Raji (cell line): ENCODE measurements around the gene ZBTB18.

Experiments
- POLR2A ChIP-seq: IDR thresholded peaks from 2 replicates; pipeline ENCODE4 v1.6.1; 2011; ENCODE audit warnings: low read depth, low read length, control low read depth; ENCODE audit not compliant: insufficient read depth

Gene ZBTB18

DNA sequence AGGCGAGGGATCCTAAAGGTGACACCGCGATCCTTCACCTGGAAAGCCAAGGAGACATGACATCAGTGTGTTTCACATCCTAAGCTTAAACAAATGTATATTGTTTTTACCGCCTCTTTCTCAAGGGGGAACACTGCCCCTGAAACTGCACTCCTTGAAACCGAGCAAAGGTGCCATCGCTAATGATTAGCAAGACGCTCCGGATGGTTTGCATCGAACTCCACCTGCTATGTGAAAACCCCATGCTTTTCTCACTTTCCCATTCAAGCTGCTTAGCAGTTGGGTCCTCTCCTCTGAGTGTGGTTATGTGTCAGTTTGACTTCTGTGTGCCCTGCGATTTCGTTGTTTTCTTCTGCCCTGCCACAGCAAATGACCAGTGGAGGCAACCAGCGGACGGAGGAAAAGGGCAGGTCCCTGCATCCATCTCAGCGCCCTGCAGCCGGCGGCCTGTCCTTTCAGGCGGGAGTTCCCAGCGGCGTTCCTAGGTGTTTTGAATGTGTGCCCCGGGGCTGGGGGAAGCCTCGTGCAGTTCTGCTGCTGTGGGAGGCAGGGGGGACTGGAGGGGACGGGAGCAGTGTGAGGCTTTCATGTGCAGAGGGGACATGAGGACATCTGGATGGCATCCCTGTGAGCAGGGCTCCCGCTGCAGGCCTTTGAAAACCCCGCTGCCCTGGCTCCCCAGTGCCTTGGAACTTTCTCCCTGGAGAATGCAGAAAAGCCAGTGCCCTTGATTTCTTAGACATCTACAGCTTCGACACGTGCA, 16.1 kb downstream of the ZBTB18 start:
- TF ChIP-seq POLR2A, result no peak

DNA sequence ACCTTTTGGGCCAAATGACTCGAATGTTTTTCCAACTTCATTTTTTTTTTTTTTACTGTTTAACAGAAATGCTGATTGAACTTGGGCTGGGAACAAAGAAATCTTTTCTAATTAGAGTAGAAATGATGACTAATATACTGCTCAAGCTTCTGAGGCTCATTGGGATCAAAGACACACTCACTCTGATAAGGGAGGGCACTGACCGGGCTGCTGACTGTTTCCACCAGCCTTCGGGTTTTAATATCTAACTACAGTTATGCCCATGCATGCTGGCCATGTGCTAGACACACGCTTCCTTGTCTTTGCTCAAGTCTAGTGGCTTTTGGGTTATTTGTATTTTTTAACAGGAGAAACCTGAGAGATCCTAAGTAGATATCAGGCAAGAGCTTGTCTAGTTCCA, 16.8 kb downstream of the ZBTB18 start:
- TF ChIP-seq POLR2A, result no peak

DNA sequence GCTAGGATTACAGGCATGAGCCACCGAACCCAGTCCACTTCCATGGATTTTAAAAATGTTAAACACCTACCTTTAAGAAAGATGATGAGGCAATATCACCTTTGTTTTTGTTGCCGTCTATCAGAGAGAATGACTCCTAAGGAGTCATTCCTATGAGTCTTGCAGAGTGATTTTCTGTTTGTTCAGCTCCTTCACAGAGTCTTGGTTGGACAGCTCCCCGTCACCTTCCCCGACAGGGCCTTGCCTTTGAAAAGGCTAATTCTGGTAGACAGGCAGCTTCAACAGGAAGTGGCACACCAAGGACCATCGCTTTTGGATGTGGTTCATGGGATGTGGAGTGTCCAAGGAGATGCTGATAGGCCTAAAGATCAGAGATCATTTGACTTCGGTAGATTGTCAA, 17.5 kb downstream of the ZBTB18 start:
- no peak for TF ChIP-seq POLR2A

DNA sequence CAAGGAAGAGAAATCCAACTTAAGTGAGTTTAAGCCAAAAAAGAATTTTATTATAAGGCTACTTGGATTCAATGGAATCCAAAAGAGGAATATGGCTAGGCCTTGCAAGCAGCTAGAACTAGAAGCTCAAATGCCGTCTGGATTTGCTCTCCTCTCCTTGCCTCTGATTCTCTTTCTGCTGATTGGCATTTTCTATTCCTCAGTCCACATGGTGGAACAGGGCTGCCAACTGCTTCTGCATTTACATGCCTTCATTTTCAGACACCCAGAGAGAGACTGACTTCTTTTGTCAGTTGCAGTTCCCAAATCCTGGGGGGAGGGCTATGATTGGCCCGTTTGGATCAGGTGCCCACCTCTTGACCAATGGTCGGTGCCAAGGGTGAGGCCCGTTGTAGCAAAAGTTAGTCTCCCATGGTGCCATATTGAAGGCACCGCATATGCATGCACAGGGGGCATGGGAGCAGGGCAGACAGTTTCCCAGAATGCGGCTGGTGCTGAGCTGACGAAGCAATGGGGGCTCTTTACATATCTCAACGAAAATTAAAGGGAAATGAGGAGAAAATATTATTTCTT, 18.3 kb downstream of the ZBTB18 start:
- TF ChIP-seq POLR2A, result no peak

DNA sequence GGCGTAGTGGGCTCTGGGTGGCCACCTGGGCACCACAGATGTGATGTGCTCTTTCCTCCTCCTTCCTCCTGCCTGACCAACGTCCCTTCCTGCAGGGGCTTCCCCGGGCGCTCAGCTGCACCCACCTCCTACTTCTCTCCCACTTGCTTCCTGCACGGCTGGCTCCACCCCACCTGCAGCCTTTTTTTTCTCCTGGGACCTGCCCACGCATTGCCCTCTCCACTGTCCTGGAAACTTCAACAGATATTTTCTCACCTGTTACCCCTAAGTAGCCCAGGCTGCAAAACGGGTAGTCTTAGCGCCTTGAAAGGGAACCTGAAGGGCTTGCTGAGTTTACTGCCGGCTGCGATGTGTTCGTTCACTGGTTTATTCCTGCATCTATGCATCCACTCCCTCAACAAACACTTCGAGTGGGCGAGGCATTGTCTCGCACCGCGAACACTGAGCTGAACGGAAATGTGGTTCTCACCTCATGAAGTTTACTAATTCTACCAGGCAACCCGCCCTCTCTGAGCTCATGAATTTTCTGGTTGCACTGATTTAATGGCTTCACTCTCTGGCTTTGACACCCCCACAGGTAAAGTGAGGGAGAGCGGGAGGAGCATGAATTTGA, 23.6 kb downstream of the ZBTB18 start:
- TF ChIP-seq POLR2A, result no peak

GRCh38 chr1:244075247-244075722, 24.2 kb downstream of the ZBTB18 start:
- TF ChIP-seq POLR2A, result no peak

- TF ChIP-seq POLR2A, result no peak
Observed at GRCh38 chr1:244076740-244077139, 25.7 kb downstream of the ZBTB18 start.

- no peak for TF ChIP-seq POLR2A
Observed at GRCh38 chr1:244077473-244078220, 26.6 kb downstream of the ZBTB18 start.

GRCh38 chr1:244080343-244080929, 29.4 kb downstream of the ZBTB18 start:
- no peak for TF ChIP-seq POLR2A

DNA sequence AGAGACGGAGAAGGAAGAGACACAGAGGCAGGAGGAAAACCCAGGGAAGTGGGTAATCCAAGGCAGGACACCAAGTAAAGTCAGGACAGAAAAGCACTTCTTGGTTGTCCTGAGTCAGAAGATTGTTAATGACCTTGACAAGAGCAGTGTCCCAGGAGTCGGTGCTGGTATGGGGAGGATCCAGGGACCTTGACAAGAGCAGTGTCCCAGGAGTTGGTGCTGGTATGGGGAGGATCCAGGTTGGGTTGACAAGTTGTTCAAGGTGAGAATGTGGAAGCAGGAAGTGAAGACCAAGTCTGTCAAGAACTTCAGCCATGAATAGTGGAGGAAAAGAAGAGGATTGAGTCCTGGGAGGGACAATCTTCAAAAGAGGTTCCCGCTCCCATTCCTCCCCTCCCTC, 31.9 kb downstream of the ZBTB18 start:
- TF ChIP-seq POLR2A, result no peak

DNA sequence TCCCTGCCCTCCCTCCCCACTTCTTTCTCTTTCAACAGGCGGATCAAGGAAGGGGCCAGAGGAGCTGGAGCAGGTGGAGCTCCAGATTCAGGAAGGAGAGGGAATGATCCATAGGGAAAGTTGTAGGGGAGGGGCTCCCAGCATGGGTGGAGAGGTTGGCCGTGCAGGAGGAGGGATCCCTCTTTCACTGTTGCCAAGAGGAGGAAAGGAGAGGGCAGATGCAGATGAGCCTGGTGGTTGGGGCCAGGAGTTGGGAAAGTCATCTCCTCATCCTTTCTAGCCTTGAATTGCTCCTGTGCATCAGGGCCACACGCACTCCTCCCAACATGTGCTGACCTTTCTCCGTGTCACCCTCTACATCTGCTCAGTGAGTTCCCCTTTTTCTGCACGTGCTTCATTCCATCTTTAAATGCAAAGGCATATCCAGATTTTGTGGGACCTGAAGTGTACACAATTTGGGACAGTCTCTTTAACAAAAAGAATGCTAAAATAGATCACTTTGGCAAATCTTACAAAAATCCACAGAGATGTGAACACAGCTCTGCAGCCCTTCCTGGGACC, 32.4 kb downstream of the ZBTB18 start:
- no peak for TF ChIP-seq POLR2A

DNA sequence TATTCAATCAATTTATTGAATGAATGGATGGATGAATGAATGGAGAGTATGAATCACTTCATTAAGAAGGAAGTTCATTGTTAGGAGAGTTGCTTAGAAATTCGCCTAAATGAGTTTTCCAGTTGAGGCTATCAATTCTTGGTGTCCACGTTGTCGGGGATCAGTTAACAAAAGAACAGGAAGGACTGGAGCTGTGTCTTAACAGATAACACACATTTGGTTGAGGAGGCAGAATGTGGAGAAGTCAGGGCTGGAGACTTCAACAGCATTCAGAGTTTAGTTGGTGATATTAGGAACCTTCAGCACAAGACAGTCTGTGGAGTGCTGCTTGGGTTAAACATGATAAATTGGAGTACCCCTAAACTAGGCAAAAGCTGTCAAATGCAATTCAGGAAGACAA, 33.7 kb downstream of the ZBTB18 start:
- TF ChIP-seq POLR2A, result no peak

- no peak for TF ChIP-seq POLR2A
Observed at GRCh38 chr1:244085891-244086290, 34.8 kb downstream of the ZBTB18 start.

DNA sequence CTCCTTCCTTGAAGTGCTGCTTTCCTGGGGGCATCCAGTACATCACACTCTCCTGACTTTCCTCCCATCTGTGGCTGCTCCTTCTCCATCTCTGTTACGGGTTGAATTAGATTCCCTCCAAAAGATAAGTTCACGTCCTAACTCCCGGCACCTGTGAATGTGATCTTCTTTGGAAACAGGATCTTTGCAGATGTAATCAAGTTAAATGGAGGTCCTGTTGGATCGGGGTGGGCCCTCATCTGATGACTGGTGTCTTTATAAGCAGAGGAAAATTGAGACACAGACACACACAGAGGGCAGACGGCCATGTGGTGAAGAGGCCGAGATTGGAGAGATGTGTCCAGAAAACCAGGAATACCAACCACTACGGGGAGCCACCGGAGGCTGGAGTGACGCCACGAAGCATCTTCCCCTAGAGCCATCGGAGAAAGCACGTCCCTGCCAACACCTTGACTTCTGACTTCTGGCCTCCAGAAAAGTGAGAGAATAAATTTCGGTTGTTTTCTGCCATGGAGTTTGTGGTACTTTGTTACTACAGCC, 36.0 kb downstream of the ZBTB18 start:
- no peak for TF ChIP-seq POLR2A

DNA sequence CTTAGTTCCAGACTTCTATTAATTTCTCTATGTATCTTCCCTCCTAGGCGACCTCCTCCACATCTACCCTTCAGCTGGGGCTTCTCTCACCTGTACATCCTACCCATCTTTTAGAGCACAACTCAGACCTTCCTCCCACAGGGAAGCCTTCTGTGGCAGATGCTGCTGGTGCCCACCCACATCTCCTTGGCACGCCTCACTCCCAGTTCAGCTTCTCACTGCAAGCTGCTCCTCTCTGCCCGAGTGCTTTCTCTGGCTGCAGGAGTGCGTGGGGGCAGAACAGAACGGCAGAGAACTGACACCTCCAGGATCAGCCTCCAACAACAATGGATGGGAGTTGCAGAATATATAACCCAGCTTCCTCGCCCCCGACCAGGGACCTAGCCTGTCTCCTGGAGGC, 36.5 kb downstream of the ZBTB18 start:
- no peak for TF ChIP-seq POLR2A
